ENCODE data around the gene STMN3. TPM values are rescaled to one million over a fixed set of nuclear protein-coding genes. Genes with fewer than 3 reads are reported as not detected.

The STMN3 gene
- total and polyA plus RNA-seq, 10 of the 15 experiments (the other 5 are each of a cell fraction or from before 2014, with no cell fraction given) = 0.09 to 3.6 (median 1.4) TPM; not detected in 1

DNA sequence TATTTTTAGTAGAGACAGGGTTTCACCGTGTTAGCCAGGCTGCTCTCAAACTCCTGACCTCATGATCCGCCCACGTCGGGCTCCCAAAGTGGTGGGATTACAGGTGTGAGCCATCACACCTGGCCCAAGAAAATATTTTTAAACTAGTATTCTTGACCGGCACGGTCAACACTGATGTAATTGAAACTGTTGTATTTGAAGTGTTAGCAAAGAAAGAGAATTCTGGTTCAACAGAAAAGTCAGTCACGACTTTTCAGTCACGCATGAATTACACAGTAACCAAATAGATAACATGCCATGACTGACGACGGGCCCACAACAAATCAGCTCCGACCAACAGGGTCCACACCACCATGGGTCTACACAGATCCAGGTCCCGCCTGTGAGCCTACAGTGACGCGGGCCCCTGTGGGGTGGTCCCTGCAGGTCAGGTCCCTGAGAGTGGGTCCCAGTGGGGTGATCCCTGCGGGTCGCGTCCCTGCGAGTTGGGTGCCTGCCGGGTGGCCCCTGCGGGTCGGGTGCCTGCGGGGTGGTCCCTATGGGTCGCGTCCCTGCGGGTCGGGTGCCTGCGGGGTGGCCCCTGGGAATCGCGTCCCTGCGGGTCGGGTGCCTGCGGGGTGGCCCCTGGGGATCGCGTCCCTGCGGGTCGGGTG, 27.3 kb downstream of the STMN3 start (continued):
- TF ChIP-seq, protein P1, sequence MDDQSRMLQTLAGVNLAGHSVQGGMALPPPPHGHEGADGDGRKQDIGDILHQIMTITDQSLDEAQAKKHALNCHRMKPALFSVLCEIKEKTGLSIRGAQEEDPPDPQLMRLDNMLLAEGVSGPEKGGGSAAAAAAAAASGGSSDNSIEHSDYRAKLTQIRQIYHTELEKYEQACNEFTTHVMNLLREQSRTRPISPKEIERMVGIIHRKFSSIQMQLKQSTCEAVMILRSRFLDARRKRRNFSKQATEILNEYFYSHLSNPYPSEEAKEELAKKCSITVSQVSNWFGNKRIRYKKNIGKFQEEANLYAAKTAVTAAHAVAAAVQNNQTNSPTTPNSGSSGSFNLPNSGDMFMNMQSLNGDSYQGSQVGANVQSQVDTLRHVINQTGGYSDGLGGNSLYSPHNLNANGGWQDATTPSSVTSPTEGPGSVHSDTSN (IDR thresholded peaks at IDR 0.05; ENCODE audit: insufficient replicate concordance, low read depth, low read length) = no peak
- TF ChIP-seq SPI1 (IDR thresholded peaks at IDR 0.05; ENCODE audit: borderline replicate concordance, insufficient read depth, low read depth, low read length) (no peak), NRF1 (conservative IDR thresholded peaks at IDR 0.05; ENCODE audit: low read depth, low read length) (no peak), ASH2L (IDR thresholded peaks at IDR 0.05; ENCODE audit: borderline replicate concordance, low read depth) (no peak), EED (IDR thresholded peaks at IDR 0.05; ENCODE audit: low read depth) (0 out of 2 replicates have a peak, but pooled peaks have one; percentile 13), SIN3A (IDR thresholded peaks at IDR 0.05; ENCODE audit: low read depth, low read length) (no peak), GABPA (IDR thresholded peaks at IDR 0.05; ENCODE audit: low read depth) (no peak), MTA2 (IDR thresholded peaks at IDR 0.05; ENCODE audit: low read depth) (peak; percentile 81), MTA3 (IDR thresholded peaks at IDR 0.05; ENCODE audit: borderline replicate concordance, low read length) (0 out of 2 replicates have a peak, but pooled peaks have one; percentile 27), SUZ12 (IDR thresholded peaks at IDR 0.05; ENCODE audit: unreplicated experiment) (no peak)
- TF ChIP-seq, protein P2, sequence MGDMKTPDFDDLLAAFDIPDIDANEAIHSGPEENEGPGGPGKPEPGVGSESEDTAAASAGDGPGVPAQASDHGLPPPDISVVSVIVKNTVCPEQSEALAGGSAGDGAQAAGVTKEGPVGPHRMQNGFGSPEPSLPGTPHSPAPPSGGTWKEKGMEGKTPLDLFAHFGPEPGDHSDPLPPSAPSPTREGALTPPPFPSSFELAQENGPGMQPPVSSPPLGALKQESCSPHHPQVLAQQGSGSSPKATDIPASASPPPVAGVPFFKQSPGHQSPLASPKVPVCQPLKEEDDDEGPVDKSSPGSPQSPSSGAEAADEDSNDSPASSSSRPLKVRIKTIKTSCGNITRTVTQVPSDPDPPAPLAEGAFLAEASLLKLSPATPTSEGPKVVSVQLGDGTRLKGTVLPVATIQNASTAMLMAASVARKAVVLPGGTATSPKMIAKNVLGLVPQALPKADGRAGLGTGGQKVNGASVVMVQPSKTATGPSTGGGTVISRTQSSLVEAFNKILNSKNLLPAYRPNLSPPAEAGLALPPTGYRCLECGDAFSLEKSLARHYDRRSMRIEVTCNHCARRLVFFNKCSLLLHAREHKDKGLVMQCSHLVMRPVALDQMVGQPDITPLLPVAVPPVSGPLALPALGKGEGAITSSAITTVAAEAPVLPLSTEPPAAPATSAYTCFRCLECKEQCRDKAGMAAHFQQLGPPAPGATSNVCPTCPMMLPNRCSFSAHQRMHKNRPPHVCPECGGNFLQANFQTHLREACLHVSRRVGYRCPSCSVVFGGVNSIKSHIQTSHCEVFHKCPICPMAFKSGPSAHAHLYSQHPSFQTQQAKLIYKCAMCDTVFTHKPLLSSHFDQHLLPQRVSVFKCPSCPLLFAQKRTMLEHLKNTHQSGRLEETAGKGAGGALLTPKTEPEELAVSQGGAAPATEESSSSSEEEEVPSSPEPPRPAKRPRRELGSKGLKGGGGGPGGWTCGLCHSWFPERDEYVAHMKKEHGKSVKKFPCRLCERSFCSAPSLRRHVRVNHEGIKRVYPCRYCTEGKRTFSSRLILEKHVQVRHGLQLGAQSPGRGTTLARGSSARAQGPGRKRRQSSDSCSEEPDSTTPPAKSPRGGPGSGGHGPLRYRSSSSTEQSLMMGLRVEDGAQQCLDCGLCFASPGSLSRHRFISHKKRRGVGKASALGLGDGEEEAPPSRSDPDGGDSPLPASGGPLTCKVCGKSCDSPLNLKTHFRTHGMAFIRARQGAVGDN (IDR thresholded peaks at IDR 0.05) = no peak
- TF ChIP-seq, protein P3, sequence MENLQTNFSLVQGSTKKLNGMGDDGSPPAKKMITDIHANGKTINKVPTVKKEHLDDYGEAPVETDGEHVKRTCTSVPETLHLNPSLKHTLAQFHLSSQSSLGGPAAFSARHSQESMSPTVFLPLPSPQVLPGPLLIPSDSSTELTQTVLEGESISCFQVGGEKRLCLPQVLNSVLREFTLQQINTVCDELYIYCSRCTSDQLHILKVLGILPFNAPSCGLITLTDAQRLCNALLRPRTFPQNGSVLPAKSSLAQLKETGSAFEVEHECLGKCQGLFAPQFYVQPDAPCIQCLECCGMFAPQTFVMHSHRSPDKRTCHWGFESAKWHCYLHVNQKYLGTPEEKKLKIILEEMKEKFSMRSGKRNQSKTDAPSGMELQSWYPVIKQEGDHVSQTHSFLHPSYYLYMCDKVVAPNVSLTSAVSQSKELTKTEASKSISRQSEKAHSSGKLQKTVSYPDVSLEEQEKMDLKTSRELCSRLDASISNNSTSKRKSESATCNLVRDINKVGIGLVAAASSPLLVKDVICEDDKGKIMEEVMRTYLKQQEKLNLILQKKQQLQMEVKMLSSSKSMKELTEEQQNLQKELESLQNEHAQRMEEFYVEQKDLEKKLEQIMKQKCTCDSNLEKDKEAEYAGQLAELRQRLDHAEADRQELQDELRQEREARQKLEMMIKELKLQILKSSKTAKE (IDR thresholded peaks at IDR 0.05; ENCODE audit: low read depth, poor library complexity, severe bottlenecking) = peak; percentile 77
- TF ChIP-seq, protein P4, sequence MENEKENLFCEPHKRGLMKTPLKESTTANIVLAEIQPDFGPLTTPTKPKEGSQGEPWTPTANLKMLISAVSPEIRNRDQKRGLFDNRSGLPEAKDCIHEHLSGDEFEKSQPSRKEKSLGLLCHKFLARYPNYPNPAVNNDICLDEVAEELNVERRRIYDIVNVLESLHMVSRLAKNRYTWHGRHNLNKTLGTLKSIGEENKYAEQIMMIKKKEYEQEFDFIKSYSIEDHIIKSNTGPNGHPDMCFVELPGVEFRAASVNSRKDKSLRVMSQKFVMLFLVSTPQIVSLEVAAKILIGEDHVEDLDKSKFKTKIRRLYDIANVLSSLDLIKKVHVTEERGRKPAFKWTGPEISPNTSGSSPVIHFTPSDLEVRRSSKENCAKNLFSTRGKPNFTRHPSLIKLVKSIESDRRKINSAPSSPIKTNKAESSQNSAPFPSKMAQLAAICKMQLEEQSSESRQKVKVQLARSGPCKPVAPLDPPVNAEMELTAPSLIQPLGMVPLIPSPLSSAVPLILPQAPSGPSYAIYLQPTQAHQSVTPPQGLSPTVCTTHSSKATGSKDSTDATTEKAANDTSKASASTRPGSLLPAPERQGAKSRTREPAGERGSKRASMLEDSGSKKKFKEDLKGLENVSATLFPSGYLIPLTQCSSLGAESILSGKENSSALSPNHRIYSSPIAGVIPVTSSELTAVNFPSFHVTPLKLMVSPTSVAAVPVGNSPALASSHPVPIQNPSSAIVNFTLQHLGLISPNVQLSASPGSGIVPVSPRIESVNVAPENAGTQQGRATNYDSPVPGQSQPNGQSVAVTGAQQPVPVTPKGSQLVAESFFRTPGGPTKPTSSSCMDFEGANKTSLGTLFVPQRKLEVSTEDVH (IDR thresholded peaks at IDR 0.05; ENCODE audit: low read depth, partially characterized antibody) = peak; percentile 60
- TF ChIP-seq, protein P5, sequence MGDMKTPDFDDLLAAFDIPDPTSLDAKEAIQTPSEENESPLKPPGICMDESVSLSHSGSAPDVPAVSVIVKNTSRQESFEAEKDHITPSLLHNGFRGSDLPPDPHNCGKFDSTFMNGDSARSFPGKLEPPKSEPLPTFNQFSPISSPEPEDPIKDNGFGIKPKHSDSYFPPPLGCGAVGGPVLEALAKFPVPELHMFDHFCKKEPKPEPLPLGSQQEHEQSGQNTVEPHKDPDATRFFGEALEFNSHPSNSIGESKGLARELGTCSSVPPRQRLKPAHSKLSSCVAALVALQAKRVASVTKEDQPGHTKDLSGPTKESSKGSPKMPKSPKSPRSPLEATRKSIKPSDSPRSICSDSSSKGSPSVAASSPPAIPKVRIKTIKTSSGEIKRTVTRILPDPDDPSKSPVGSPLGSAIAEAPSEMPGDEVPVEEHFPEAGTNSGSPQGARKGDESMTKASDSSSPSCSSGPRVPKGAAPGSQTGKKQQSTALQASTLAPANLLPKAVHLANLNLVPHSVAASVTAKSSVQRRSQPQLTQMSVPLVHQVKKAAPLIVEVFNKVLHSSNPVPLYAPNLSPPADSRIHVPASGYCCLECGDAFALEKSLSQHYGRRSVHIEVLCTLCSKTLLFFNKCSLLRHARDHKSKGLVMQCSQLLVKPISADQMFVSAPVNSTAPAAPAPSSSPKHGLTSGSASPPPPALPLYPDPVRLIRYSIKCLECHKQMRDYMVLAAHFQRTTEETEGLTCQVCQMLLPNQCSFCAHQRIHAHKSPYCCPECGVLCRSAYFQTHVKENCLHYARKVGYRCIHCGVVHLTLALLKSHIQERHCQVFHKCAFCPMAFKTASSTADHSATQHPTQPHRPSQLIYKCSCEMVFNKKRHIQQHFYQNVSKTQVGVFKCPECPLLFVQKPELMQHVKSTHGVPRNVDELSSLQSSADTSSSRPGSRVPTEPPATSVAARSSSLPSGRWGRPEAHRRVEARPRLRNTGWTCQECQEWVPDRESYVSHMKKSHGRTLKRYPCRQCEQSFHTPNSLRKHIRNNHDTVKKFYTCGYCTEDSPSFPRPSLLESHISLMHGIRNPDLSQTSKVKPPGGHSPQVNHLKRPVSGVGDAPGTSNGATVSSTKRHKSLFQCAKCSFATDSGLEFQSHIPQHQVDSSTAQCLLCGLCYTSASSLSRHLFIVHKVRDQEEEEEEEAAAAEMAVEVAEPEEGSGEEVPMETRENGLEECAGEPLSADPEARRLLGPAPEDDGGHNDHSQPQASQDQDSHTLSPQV (IDR thresholded peaks at IDR 0.05) = no peak
